ENCODE data around the gene WDR45B.

Gene WDR45B

GRCh38 chr17:82629748-82630147, 18.5 kb downstream of the WDR45B start:
- no peak for DNase-seq (ENCODE audit: low spot score)

DNA sequence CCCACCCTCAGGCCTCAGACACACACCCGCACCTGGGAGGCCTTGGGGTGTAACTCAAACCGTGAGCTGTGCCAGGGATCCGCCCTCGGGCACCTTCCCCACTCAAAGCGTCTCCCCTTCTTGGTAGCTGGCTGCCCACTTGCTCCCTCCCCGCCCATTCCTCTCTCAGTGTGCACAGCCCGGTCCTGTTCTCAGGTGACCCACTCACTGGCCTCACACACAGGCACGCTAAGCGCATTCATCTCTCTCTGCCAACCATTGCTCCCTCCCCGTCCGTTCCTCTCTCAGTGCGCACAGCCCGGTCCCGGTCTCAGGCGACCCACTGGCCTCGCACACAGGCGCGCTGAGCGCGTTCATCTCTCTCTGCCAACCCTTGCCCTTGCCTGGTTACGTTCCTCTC, 20.8 kb downstream of the WDR45B start:
- DNase-seq (ENCODE audit: low spot score): no peak

GRCh38 chr17:82623707-82624106, 24.5 kb downstream of the WDR45B start:
- DNase-seq (ENCODE audit: low spot score): no peak

- DNase-seq (ENCODE audit: low spot score): no peak
These were observed 28.6 kb downstream of the WDR45B start for GRCh38 chr17:82619641-82620040.

DNA sequence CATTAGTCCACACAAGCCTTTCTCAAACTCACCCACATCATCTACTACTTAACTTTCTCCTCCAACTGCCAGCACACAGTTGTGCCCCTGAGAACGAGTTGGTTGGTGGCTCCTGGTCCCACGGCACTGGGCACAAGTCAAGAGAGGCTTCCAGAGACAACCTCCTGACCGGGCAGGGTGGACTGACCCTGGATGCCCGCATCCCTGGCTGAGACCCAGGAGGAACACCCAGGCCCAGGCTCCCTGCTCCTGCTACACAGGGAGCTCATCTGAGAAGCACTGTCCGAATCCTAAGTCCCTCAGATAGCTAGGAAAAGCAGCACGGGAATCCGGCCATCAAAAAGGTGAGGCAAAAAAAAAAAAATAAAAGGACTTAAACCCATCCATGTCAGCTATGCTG, 29.0 kb downstream of the WDR45B start:
- DNase-seq (ENCODE audit: low spot score): no peak

DNA sequence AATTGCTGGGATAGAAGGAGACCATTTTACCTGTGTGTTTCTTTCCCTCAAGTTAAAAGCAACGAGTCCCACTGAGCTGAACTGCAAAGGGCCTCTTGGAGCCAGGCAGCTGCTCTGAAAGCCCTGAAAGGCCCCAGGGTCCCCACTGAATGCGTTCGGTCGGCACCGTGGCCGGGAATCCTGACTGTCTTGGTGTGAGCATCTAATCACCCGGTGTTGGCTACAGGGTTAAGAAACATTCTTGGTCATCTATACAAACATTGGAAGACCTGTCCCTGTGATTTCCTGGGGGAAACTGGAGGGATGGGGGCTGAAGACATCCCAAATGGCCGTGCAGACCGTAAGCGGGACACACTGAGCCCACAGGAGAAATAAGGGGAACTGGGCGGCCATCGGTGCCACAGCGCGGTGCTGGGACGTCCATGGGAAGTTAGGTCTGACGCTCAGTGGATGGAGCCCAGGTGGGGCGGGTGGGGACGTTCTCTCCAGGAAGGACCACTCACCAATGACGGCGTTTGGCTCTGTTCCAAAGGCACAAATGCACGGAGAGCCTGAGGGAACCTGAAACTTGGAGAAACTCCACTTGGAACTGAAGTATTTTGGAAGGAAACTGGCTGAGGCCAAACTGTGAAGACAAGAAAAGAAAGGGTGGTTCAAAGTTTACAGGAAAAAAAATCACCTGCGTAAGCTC, 32.1 kb downstream of the WDR45B start:
- no peak for DNase-seq (ENCODE audit: low spot score)

DNA sequence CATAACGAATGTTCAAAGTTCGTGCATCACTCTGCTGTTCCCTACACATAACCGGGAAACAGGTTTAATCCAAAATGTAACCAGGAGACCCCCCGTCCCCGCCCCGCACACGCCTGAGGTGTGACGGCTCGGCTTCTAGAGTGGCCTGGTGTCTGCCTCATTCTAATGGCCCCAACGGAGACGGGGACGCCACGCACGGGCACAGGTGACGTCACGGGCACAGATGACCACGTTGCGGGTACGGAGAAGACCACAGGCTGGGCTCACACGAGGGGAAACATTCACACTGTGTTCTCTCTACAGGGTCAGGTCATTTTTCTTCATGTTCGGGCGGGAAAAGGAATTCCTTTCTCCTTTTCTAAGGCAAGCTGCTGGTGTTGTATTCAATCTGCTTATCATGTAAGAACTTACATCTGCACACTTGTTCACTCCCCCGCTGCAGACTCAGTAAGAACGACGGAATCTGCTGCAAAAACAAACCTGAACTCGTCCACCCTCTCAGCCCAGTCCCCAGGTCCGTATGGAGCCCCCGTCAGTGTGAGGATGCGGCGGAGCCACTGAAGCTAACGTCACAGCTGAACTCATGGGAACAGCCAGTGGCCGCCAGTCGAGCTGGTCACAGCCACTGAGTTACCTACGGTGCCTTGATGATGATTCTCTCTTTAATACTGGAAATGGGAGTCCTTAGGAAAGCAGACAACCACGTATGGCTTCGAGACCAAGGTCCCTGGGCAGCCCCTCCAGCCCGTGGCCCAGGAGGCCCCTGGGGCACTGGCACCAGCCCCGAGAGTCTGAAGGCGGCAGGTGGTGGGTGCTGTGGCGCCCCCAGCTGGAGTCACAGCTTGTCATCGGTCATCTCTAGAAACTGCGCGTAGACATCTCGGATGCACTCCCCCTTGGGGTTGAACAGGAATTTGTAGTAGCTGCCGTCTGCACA, 32.9 kb downstream of the WDR45B start:
- DNase-seq (ENCODE audit: low spot score): no peak

DNA sequence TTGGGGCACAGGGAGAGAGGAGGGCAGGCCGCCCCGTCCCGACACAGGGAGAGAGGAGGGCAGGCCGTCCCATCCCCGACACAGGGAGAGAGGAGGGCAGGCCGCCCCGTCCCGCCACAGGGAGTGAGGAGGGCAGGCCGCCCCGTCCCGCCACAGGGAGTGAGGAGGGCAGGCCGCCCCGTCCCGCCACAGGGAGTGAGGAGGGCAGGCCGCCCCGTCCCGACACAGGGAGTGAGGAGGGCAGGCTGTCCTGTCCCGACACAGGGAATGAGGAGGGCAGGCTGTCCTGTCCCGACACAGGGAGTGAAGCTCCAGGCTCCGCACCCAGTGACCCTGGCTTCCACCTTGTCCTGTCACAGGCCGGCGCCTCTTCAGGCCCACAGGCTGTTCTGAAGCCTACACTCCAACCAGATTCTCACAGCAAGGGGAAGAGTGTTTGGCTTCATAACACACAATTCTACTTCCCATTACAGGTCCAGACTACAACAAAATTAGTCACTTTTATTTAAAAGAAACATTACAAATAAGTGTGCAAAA, 34.1 kb downstream of the WDR45B start:
- DNase-seq (ENCODE audit: low spot score): no peak

GRCh38 chr17:82613283-82614094, 34.8 kb downstream of the WDR45B start:
- DNase-seq (ENCODE audit: low spot score): no peak

DNA sequence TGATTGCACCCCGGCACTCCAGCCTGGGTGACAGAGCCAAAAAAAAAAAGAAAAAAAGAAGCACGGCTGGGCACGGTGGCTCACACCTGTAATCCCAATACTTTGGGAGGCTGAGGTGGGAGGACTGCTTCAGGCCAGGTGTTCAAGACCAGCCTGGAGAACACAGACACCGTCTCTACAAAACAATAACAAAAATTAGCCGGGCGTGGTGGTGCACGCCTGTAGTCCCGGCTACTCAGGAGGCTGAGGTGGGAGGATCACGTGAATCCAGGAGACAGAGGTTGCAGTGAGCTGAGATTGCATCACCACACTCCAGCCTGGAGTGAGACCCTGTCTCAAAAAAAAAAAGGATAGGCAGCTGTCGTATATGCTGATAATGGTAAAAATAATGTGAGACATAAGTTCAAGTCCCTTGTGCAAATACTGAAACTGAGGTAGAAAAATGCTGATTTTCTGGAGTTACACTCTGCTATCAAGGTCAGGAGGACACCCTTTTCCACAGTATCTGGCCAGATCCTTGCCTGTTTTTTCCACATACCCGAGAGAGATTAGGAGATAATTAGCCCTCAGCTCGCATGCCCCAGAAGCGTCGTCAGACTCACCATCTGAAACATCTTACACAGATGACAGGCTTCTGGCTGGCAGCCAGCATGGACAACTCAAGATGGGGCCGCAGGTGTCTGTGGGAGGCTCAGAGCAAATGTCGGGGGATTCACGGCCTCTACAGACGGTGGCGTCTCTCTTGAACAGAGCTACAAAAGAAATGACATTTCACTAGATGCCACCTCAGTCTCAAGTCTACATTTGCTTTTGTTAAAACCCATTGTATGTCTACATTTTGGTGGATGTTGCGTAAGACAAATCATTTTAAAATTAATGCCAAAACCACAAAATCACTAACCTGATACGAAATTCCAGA, 36.8 kb downstream of the WDR45B start:
- DNase-seq (ENCODE audit: low spot score): no peak

GRCh38 chr17:82609655-82610054, 38.6 kb downstream of the WDR45B start:
- DNase-seq (ENCODE audit: low spot score): no peak

DNA sequence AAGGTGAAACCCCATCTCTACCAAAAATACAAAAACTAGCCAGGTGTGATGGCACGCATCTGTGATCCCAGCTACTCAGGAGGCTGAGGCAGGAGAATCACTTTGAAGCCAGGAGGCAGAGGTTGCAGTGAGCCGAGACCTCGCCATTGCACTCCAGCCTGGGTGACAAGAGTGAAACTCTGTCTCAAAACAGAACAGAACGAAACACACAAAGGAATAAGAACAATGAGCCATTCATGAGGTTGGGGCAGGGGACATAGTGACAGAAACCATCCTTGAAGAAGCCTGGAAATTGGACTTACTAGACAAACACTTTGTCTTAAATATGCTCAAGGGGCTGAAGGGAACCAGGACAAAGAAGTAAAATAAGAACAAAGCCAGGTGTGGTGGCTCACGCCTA, 39.4 kb downstream of the WDR45B start:
- DNase-seq (ENCODE audit: low spot score): no peak

DNA sequence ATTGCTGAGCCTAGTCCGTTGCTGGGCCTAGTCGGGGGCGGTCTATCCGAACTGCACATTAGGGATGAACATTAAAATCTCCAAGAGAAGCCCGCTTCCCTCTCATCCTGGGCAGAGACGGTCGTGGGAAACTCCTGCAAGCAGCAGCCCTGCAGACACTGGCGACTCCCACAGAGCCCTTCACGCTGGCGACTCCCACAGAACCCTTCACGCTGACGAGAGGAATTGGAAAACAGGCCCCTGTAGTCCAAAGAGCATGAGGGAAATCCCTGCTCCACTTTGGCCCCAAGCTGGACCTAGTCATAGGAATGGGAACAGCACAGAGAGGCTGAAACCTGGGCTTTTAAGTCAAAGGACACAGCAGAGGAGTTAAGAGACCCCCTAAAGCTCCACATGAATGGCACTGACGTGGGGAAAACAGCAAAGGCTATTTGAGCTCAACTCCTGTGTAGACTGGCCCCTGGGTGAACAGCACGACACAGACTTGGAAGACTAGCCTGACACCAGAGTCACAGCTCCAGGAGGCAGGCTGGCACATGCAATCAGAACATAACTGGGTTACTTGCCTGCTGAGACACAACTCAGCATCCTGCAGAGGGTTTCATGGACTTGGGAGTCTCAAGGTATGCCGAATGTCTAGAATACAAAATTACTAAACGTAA, 42.2 kb downstream of the WDR45B start:
- no peak for DNase-seq (ENCODE audit: low spot score)

GRCh38 chr17:82604532-82604931, 43.7 kb downstream of the WDR45B start:
- DNase-seq (ENCODE audit: low spot score): no peak

- no peak for DNase-seq (ENCODE audit: low spot score)
These were observed 44.2 kb downstream of the WDR45B start for GRCh38 chr17:82603981-82604448.

GRCh38 chr17:82602986-82603710, 45.1 kb downstream of the WDR45B start:
- no peak for DNase-seq (ENCODE audit: low spot score)

- DNase-seq (ENCODE audit: low spot score): no peak
These were observed 45.8 kb downstream of the WDR45B start for GRCh38 chr17:82602487-82602886.

- no peak for DNase-seq (ENCODE audit: low spot score)
These were observed 46.7 kb downstream of the WDR45B start for GRCh38 chr17:82601447-82602000.

- no peak for DNase-seq (ENCODE audit: low spot score)
These were observed 47.4 kb downstream of the WDR45B start for GRCh38 chr17:82600731-82601446.

Measured in CD4-positive, alpha-beta T cell treated with Interleukin-15 for 4 hours (primary cell).